HL-60/S4 (cell line): ENCODE data around the gene LPIN2.
"Not testable (repeated sequence)": the region's sequence is repeated elsewhere in the genome, so short reads cannot be mapped to it uniquely, and the experiment has no call there.

ENCODE experiments used
- in situ Hi-C: fragments of 300-500 bp; cut with MboI; formaldehyde crosslinking; loops from 2 replicates; pipeline ENCODE4 v1.14.3; 2022; ENCODE audit warnings: low sequenced_read_pairs

Gene LPIN2

DNA sequence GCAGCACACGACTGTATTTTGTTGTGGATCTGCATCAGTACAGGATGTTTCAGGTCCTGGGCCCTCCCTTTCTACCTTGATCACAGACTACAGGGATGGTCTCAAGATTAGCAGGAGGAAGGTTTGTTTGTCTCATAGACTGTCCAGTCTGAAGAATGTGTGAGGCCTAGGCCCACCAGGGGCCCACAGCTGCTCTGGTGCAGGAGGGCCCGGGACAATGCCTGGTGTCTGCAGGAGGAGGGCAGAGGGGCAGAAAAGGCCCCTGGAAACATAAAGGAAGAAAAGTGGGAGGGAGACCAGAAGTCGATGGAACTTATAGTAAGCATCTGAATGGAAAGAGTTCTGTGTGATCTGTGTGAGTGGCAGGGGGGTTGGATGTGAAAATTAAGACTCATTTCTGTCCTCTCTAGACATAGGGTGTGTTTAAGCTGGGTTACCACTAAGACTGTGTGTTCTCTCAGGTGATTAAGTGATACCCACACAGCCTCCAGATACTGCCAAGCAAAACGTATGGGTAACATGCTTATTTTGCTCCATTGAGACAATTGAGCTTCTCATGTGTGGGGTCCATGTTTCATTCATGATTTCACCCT is 33.4 kb upstream of the LPIN2 start:
- in situ Hi-C loops, result no loop called here

DNA sequence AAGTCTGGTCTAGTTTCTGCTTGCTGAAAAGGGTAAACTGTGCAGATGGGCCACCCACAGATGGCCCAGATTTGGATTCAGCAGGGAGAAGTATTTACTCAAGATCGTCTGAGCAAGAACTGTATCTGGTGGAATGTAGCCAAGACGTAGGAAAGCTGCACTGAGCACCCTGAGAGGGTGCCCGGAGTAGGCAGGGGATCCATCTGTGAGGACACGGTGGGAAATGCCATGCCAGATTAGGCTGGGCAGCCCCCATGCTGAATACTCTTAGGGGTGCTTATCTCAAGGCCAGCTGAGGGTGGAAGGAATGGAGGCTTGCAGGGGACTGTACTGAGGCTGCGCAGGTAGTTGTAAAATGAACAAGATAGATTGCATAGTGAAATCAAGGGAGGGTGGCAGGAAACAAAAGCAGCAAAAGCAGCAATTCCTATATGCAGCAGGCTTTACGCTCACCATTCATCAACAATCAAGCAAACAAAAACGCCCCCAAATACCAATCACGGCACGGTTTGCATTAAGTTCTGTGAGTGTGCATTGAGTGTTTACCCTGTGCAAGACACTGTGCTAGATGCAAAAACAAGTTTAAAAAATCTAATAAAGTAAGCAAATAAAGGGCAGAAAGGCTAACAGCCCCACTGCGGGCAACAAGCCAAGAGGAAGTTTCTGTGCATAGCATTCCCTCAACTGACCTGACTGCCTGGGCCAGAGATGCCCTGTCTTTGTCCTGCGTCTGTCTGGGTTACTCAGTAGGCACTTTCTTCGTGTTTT is 32.2 kb upstream of the LPIN2 start:
- in situ Hi-C loops, result no loop called here

DNA sequence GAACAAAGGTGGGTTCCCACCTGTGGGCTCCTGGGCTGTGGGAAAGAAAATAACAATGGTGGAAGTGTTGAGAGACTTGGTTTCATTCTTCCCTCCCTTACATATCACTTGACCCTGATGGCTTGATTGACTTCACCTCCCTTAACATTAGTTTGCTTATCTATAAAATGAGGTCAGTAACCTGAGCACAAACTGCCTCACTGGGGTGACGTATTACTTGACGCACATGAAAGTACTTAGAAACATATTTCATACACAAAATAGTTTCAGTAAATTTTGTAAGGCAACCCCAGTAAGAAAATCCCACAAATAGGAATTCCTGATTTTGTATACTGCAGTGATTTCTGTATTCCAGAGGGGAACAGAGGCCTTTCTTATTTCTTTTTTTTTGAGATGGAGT is 29.4 kb upstream of the LPIN2 start:
- in situ Hi-C loops, result no loop called here

DNA sequence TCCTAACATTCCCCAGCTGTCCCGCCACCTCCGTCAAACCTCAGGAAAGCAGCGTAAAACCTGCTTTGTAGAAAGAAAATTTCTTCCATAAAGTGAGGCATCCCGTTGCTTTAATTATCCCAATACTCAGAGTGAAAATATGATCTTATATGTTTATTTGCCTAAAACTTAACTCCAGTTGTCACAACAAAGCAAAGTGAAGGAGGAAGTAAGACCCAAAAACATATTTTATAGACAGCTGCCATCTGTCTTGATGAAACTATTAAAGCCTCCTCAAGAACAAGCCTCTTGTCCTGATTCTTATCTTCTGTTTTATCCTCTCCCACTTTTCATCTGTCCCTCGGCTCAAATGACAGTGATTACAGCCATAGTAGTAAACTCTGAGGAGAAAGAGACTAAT is 28.9 kb upstream of the LPIN2 start:
- in situ Hi-C loops, result no loop called here

DNA sequence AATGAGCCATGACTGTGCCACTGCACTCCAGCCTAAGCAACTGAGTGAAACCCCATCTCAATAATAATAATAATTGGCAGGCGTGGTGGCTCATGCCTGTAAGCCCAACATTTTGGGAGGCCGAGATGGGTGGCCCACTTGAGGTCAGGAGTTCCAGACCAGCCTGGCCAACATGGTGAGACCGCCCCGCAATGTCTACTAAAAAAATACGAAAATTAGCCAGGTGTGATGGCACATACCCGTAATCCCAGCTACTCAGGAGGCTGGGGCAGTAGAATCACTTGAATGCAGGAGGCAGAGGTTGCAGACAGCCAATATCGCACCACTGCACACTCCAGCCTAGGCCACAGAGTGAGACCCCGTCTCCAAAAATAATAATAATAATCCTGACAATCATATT is 27.9 kb upstream of the LPIN2 start:
- in situ Hi-C loops, result no loop called here

DNA sequence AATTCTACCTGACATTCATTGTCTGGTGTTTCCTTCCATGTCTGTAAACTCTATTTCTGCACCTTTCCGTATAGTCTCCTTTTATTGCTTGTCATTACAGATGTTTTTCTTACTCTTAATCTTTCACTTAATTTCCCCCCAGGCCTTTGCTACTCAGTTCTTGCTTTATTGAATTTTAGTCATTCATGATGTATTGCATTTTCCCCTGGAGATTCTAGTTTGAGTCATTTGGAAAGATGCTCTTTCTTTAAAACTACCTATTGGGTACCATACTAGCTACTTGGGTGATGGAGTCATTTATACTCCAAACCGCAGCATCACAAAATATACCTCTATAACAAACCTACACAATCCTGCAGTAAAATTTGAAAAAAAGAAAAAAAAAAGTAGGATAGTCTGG is 27.2 kb upstream of the LPIN2 start:
- in situ Hi-C loops, result no loop called here

DNA sequence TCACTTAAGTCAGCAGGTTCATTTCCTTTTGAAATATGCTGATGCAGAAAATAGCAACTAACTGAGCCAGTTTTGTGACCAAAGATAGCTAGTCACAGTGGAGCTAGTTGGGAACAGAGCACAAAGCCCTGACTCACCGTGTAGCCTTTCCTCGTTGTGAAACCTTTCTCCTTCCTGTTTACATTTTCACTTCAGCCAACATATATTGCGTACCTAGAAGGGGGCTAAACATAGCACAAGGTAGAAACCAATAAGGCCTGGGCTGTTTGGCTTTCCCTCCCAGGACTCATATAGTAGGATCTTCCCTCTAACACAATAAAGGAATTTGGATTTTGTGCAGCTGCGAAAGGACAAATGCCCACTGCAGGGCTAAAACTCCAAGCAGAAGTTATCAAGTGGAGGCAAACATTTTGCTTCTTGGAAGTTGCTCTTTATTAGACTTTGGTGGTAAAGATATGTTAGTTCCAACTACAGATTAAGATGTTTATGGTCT is 24.5 kb upstream of the LPIN2 start:
- in situ Hi-C loops, result no loop called here

DNA sequence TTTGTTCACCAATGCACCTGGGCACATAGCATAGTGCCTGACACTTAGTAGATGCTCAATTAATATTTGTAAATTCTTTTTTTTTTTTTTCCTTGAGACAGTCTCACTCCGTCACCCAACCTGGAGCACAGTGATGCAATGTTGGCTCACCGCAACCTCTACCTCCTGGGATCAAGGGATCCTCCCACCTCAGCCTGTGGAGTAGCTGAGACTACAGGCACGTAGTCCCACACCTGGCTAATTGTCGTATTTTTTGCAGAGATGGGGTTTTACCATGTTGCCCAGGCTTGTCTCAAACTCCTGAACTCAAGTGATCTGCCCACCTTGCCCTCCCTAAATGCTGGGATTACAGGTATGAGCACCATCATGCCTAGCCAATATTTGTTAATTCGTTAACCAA is 23.2 kb upstream of the LPIN2 start:
- in situ Hi-C loops, result no loop called here

DNA sequence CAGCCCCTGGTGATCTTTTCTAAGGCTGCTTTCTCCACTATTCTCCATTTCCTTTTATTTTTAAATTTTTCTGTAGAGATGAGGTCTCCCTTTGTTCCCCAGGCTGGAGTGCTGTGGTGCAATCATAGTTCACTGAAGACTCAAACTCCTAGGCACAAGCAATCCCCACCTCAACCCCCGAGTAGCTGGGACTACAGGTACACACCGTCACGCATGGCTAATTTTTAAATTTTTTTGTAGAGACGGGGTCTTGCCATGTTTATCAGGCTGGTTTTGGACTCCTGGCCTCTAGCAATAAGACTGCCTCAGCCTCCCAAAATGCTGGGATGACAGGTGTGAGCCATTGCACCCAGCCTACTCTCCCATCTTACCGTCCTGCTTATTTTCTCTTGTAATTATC is 22.7 kb upstream of the LPIN2 start:
- in situ Hi-C loops, result no loop called here

DNA sequence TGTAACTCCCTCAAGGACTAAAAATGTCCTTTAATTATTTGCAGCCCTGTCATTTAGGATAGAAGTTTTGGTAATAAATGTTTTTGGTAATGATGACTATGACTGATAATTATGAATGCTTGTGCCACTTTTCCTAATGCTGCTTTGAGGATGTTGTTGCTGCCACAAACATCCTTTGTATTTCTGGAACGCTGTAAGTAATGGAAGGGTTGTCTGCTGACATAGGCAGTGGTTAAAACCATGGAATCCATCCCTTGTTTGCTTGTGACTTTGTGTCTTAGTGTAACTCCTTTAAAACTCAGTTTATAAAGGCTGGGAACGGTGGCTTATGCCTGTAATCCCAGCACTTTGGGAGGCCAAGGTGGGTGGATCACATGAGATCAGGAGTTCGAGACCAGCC is 19.8 kb upstream of the LPIN2 start:
- in situ Hi-C loops, result no loop called here

DNA sequence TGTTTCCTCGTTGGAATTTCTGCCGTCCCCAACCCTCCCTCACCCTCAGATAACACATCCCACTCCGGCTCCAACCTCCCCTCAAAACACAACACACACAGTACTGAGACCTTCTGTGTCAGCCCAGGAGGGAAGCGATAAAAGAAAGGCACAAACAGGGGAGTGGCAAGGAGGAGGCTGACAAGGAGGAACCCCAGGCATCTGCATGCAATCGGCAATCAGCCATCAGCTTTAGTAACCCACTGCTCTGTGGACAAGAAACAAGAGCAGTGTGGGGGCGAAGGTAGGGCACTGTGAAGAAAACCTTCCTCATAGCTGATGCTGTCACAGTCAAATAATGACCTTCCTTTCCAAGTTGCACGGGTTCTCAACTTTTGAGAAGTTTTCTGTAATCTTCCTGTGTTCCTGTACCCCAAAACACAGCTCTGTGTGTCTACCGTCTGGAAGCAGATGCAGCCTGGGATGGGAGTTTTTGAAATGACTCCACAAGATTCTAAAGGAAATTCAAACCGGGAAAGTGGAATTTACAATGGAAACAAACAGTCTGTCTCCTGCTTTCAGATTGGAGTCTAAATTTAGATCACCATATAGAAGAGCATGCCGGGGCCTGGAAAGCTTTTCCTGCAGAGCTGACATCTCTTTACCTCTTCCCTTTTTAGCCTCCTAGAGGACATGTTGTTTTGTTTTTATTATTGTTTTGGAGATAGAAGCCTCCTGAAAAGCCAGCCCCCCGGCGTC is 16.4 kb upstream of the LPIN2 start:
- in situ Hi-C loops, result no loop called here

DNA sequence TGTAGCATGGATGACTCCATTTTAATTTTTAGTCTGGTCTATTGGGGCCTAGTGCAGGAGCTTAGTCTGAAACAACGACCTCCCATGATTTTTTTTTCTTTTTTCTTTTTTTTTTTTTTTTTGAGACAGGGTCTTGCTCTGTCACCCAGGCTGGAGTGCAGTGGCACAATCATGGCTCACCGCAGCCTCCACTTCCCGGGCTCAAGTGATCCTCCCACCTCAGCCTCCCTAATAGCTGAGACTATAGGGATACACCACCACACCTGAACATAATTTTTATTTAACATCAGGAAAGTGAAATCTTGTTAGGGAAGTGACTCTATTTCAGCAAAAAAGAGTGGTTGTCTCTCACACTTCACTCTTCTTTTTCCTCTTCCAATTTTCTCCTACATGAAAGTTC is 15.2 kb upstream of the LPIN2 start:
- in situ Hi-C loops, result not testable (repeated sequence)

DNA sequence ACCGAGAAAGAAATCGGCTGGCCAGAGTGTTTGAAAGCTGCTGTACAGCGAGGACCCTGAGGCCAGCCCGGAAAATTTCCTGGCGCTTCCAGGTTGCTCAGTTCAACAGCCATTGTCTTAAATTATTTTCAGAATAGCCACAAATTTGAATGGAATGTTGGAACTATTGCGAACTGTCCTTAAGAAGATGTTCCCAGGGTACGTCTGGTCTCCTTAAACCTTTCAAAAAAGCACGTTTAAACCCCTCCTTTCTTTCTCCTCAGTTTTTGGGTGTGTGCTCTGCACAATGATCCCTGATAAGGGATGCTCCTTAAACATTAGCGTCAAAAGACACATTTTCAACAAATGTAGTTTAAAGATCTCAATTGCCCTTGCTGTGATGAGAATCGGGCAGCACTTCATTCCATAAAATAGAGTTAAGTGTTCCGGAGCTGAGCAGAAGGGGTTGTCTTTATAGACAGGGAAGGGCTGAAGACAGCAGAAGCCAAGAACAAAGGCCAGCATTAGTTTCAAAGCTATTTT is 14.5 kb upstream of the LPIN2 start:
- in situ Hi-C loops, result no loop called here

DNA sequence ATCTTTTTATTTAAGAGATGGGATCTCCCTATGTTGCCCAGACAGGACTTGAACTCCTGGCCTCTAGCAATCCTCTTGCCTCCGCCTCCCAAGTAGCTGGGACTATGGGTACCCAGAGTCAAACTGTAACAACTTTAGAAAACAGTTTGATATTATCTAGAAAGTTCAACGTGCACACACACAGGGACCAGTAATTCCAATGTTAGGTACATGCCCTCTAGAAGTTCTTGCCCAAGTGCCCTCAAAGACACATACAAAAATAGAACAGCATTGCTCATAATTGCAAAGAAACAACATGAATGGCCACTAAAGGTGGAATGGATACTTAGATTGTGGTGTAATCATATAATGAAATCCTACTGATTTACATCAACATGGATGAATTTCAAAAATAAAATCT is 12.6 kb upstream of the LPIN2 start:
- in situ Hi-C loops, result no loop called here

DNA sequence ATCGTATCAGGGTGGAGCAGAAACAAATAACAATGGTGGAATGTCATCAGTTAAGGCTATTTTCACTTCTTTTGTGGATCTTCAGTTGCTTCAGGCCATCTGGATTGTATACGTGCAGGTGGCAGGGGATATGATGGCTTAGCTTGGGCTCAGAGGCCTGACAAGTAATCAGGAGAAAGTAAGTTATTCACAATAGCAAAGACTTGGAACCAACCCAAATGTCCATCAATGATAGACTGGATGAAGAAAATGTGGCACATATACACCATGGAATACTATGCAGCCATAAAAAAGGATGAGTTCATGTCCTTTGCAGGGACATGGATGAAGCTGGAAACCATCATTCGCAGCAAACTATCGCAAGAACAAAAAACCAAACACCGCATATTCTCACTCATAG is 10.7 kb upstream of the LPIN2 start:
- in situ Hi-C loops, result not testable (repeated sequence)

DNA sequence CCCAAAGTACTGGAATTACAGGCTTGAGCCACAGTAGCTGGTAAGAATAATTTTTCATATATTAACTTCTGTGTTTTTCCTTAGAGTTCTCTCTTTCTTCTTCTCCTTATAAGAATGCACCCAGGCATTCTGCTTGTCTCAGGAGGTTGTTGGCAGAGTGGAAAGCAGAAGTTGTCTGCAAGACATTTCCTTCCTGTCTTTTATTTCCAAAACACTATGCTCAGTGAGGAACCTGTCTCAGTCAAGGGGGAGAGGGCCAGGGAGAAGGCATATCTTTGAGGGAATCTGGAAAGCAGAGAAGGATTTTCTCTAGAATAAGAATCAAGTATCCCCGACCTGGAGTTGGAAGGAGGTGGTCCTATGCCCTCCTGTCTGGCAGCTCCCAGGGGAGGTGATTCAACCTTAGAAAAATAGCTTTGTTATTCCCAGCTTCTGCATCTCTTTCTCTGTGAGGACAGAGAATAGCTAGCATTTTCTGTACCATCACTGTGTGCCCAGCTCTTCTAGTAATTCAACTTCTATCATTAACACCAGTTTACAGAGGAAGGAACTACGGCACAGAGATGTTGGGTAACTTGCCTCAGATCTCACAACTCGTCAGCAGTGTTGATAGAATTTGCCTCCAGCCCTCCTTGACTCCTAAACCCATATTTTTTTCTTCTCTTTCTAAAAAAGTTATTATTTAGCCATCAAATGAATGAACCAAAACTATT is 3.8 kb upstream of the LPIN2 start:
- in situ Hi-C loops, result no loop called here

DNA sequence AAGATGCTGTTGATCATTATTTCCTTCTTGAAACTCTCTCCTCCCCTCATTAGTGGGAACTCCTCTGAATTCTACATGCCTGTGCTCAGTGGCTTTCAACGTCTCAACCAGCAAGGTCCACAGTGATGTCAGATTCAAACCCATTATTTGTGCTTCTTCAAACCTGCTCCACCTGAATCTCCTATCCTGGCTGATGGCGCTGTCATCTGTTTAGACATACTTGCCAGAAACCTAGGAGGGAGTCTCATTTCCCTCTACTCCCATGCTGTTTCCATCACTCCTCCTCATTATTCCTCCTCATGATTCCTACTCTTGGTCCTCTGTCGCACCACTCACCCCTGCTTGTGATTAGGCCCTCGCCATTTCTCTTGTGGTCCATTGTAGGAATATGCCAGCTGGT is 2.9 kb upstream of the LPIN2 start:
- in situ Hi-C loops, result no loop called here

DNA sequence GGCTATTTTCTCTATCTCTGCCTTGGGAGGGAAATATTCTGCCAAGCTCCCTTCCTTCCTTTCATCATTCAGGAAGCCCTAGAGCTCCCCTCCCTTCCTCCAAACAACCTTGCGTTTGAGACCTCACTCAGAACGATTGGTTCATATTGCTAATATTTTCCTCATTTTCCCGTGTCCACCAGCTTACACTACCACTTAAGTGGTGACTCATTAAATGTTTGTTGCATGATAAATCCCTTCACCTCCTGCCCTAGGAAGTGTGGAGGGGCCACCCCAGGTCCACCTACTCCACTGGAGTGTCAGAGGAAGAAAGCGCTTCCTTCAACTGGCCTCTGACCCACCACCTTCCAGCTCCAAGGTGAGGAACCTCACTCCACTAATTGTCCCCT is 2.3 kb upstream of the LPIN2 start:
- in situ Hi-C loops, result no loop called here

DNA sequence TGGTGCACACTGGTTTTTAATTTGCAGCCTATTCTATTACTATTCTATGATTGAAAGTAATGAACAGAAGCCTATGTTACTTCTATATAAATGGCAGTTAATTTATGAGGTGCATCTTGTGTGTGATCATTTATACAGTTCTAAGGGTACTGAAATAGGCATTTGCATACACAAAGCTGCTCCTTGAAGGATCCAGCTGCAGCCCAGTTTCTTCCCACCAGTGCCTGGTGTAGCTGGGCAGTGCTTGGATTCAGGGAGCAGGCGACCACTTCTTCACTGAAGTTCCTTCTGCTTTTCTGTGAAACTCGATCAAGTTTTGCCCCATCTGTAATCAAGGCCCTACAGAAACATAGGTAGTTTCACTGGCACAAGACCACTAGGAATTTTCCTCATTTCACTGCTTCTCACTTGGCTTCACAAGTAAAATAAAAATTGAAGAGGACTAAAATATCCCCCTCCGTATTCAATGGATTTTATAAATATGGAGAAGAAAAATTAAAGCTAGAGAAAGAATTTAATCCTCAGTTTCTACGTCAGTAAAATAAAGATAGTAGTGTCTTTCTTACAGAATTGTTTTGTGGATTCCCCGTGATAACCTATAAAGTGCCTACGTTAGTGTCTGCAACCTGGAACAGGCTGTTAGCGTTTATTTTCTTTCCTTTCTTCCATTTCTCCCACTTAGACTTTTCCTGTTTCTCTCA is 1.7 kb upstream of the LPIN2 start:
- in situ Hi-C loops, result no loop called here

DNA sequence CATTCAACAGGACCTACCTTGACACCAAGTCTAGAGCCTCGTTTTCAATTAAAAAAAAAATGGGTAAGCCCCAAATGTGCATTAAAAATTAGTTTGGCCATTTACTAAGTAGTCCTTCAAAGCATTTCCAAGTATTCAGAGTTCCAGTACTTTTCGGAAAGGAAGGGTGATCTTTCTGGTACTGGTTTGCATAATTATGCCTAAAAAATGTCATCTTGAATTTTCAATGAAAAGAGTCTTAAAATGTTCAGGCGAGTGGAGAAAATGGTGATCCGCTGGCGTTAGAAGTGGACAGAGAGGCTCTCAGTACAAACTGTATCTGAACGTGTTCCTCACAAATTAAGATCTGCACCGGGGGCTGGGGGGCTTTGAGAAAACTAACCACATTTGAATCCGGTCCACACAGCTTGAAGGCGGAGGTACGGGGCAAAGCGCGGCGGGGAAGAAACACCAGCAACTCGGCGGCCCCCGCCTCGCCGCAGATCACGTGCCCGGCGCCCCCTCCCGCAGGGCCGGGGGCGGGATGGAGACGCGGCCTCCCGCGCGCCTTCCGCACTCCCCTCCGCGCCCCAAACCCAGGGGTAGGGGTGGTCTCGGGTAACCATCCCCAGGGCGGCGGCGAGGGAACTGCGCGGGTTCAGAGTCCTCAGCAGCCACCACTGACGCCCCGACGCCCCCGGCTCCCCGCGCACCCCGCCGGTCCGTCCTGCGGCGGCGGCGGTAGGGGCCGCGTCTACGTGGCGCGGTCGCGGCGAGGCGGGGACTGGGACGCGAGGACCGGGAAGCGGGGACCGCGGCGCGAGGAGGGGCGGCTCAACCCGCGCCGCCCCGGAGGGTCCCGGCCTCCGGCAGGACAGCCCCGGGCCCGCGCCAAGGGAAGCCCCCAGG is 564 bp downstream of the LPIN2 start:
- in situ Hi-C loops, result no loop called here
